GM12878 (cell line): ENCODE results near the gene NGFR. TPM values are rescaled to one million over a fixed set of nuclear protein-coding genes. Genes with fewer than 3 reads are reported as not detected.

ENCODE experiments used
- ATAC-seq: fragments of 200-7000 bp; cut with Tn5 transposase; 3 replicates; pipeline ENCODE4 v1.9.1; 2020; ENCODE audit warnings: mild to moderate bottlenecking, moderate library complexity
- BruUV-seq: library from RNA; stranded (reverse); fragments of 400-500 nt; replicated peaks from 2 replicates; lab custom pipeline; 2021; lab: Mats Ljungman, UMichigan
- CTCF ChIA-PET: fragments of 300-600 bp; sonication (Branson Sonifier 250); formaldehyde crosslinking; extraction: SDS; loops from one replicate; lab custom pipeline; 2021; ENCODE audit warnings: inconsistent platforms; lab: Yijun Ruan, JAX
- POLR2A ChIA-PET: fragments of 350-600 bp; formaldehyde crosslinking; extraction: SDS; loops from one replicate; lab custom pipeline; 2021; ENCODE audit warnings: inconsistent platforms; lab: Charles Lee
- RAD21 ChIA-PET: fragments of 300-600 bp; sonication (Branson Sonifier 250); formaldehyde crosslinking; loops from one replicate; lab custom pipeline; 2023; ENCODE audit warnings: antibody characterized with exemption; ENCODE audit not compliant: unreplicated experiment; lab: Charles Lee
- SMC1A ChIA-PET: fragments of 300-600 bp; sonication (Branson Sonifier 250); formaldehyde crosslinking; loops from one replicate; lab custom pipeline; 2023; ENCODE audit not compliant: unreplicated experiment, uncharacterized antibody; lab: Charles Lee
- DNase-seq: peaks from one replicate; pipeline ENCODE4 v3.0.0-alpha.2; 2011; ENCODE audit warnings: low read depth, low spot score
- FAIRE-seq: peaks from 3 replicates; lab custom pipeline; 2011; peaks lifted over from hg19 to GRCh38; lab: Jason Lieb, UNC
- H2AFZ ChIP-seq: 2 replicates; pipeline ENCODE4 v1.6.0; 2011; ENCODE audit warnings: low read depth, low read length, control low read depth; ENCODE audit not compliant: control insufficient read depth
- H3K27ac ChIP-seq: 2 replicates; pipeline ENCODE4 v1.5.1; 2011; ENCODE audit warnings: control low read depth; ENCODE audit not compliant: control insufficient read depth, insufficient read depth
- H3K27me3 ChIP-seq, 2 experiments: replicated peaks in 1 of 2; 2 replicates each; pipeline versions ENCODE4 v1.6.0 to v1.6.1; 2011; ENCODE audit warnings: low read length in 1 of 2; ENCODE audit not compliant: control insufficient read depth in 2 of 2, insufficient read depth in 2 of 2
- H3K36me3 ChIP-seq, 2 experiments: 2 replicates each; pipeline ENCODE4 v1.5.1; 2011; ENCODE audit warnings: low read length in 1 of 2; ENCODE audit not compliant: control insufficient read depth in 2 of 2, insufficient read depth in 2 of 2
- H3K4me1 ChIP-seq: 2 replicates; pipeline ENCODE4 v1.6.1; 2011; ENCODE audit warnings: mild to moderate bottlenecking, low read length, moderate library complexity, mixed read lengths; ENCODE audit not compliant: control insufficient read depth, insufficient read depth
- H3K4me2 ChIP-seq: 2 replicates; pipeline ENCODE4 v1.6.0; 2011; ENCODE audit warnings: control low read depth; ENCODE audit not compliant: control insufficient read depth, insufficient read depth
- H3K4me3 ChIP-seq: fragments of 200-600 bp; sonication (generic); 2 replicates; pipeline ENCODE4 v1.5.1; 2016
- H3K79me2 ChIP-seq: 2 replicates; pipeline ENCODE4 v1.6.0; 2011; ENCODE audit warnings: low read length; ENCODE audit not compliant: control insufficient read depth, insufficient read depth
- H3K9ac ChIP-seq: 2 replicates; pipeline ENCODE4 v1.8.0; 2011; ENCODE audit warnings: low read length, control low read depth, mixed read lengths; ENCODE audit not compliant: control insufficient read depth, insufficient read depth
- H3K9me3 ChIP-seq: replicated peaks from 3 replicates; pipeline ENCODE4 v1.5.1; 2011; ENCODE audit warnings: mild to moderate bottlenecking, low read length; ENCODE audit not compliant: control insufficient read depth, insufficient read depth
- H4K20me1 ChIP-seq: 2 replicates; pipeline ENCODE4 v1.6.0; 2011; ENCODE audit not compliant: control insufficient read depth, insufficient read depth
- ATF7 ChIP-seq: fragments of 450-650 bp; IDR thresholded peaks from 2 replicates; pipeline ENCODE4 v1.6.1; 2016; ENCODE audit warnings: low read depth, mild to moderate bottlenecking
- CEBPZ ChIP-seq: fragments of 150-350 bp; IDR thresholded peaks from 2 replicates; pipeline ENCODE4 v1.6.1; 2016; ENCODE audit warnings: low read depth, low read length
- E2F4 ChIP-seq: IDR thresholded peaks from 2 replicates; pipeline ENCODE4 v1.6.1; 2012; ENCODE audit warnings: low read depth, low read length, improper control_type of control experiment
- IKZF2 ChIP-seq, 2 experiments: fragments of 450-650 bp; IDR thresholded peaks; 2 replicates each; pipeline ENCODE4 v1.6.1; 2017; ENCODE audit warnings: mild to moderate bottlenecking in 2 of 2, moderate library complexity in 2 of 2
- NFXL1 ChIP-seq: fragments of 450-650 bp; IDR thresholded peaks from 2 replicates; pipeline ENCODE4 v1.6.1; 2017; ENCODE audit warnings: antibody characterized with exemption, mild to moderate bottlenecking, borderline replicate concordance
- NR2C1 ChIP-seq: fragments of 450-650 bp; IDR thresholded peaks from 2 replicates; pipeline ENCODE4 v1.6.1; 2017; ENCODE audit warnings: antibody characterized with exemption, mild to moderate bottlenecking, moderate library complexity
- PAX5 ChIP-seq: IDR thresholded peaks from 2 replicates; pipeline ENCODE4 v1.6.1; 2011; ENCODE audit warnings: low read depth, low read length, borderline replicate concordance
- POLR2A ChIP-seq: IDR thresholded peaks from 2 replicates; pipeline ENCODE4 v1.6.1; 2011; ENCODE audit warnings: low read depth, mild to moderate bottlenecking, low read length
- SKIL ChIP-seq: fragments of 450-650 bp; IDR thresholded peaks from 2 replicates; pipeline ENCODE4 v1.6.1; 2017; ENCODE audit warnings: mild to moderate bottlenecking, low read depth, inconsistent platforms; ENCODE audit not compliant: poor library complexity, severe bottlenecking
- SRF ChIP-seq, 2 experiments: IDR thresholded peaks; 2 replicates each; pipeline ENCODE4 v1.6.1; 2011; ENCODE audit warnings: low read depth in 2 of 2, low read length in 2 of 2, mild to moderate bottlenecking in 1 of 2, moderate library complexity in 1 of 2
- SUPT20H ChIP-seq: IDR thresholded peaks from 2 replicates; pipeline ENCODE4 v1.6.1; 2011; ENCODE audit warnings: low read depth, mild to moderate bottlenecking, low read length, moderate library complexity, borderline replicate concordance; ENCODE audit not compliant: control insufficient read depth
- USF2 ChIP-seq: IDR thresholded peaks from 2 replicates; pipeline ENCODE4 v1.6.1; 2011; ENCODE audit warnings: low read depth, low read length, improper control_type of control experiment, borderline replicate concordance
- YY1 ChIP-seq: IDR thresholded peaks from 2 replicates; pipeline ENCODE4 v1.6.1; 2011; ENCODE audit warnings: low read depth, mild to moderate bottlenecking, low read length
- ZNF622 ChIP-seq: fragments of 450-650 bp; IDR thresholded peaks from 2 replicates; pipeline ENCODE4 v1.6.1; 2017; ENCODE audit warnings: mild to moderate bottlenecking, inconsistent platforms
- WGBS: methylation state at CpG from one replicate; pipeline ENCODE4 v1.1.6; 2016; ENCODE audit warnings: low lambda C conversion rate; ENCODE audit not compliant: insufficient replicate concordance, insufficient coverage; ENCODE audit errors: missing lambda C conversion rate; 5-methylcytosine and 5-hydroxymethylcytosine counted together
- in situ Hi-C: fragments of 300-500 bp; cut with MboI; formaldehyde crosslinking; loops from 9 replicates; pipeline ENCODE4 v1.14.3; 2018; ENCODE audit warnings: mixed read lengths
- intact Hi-C: fragments of 100-400 bp; cut with micrococcal nuclease; formaldehyde crosslinking; loops from one replicate; pipeline ENCODE4 v1.14.2; 2022; ENCODE audit not compliant: unreplicated experiment
- polyA plus RNA-seq, 11 experiments: library from polyadenylated mRNA; depleted of rRNA in 4 of 11; unstranded in 6 of 11; stranded (reverse) in 5 of 11; fragments of >200 nt; fragmentation: Nextera tagmentation in 4 of 11; fragmentation: Illumina TruSeq in 1 of 11; extraction: Ambion mirVana in 4 of 11; extraction: Trizol in 1 of 11; gene quantifications; 1 replicate in 1 of 11; 2 replicates in 10 of 11; pipeline versions ENCODE4 v1.2.1 to v1.2.3, GENCODE V29; 2011 to 2016; ENCODE audit warnings: inconsistent platforms in 2 of 11, missing spikeins in 2 of 11, low read depth in 1 of 11
- total RNA-seq, 4 experiments: library from RNA; depleted of rRNA in 3 of 4; stranded (reverse); fragments of >200 nt in 3 of 4; fragmentation: Illumina TruSeq in 1 of 4; extraction: Trizol in 1 of 4; gene quantifications; 2 replicates each; pipeline versions ENCODE4 v1.2.1 to v1.2.3, GENCODE V29; 2013 to 2021

The NGFR gene
- total and polyA plus RNA-seq, 10 of the 15 experiments (the other 5 are each of a cell fraction or from before 2014, with no cell fraction given): 0.05 to 0.28 (median 0.08) TPM; not detected in 1

GRCh38 chr17:49471769-49472168 lies 23.3 kb upstream of the NGFR start:
- BruUV-seq: no TSS peak
- WGBS: 48% methylated on average over 1 of the region's 1 CpG
- Histone ChIP-seq H3K79me2 (no peaks in the 10 kb centered on the region), H3K27ac (no peak overlapping the region), H2AFZ (no peak overlapping the region), H3K27me3 (peaks cover 15 to 16% of the 10 kb centered on the region in 2 experiments; a peak in 3 of 4 replicates), H3K4me2 (no peak overlapping the region), H4K20me1 (no peaks in the 10 kb centered on the region), H3K36me3 (no peaks in the 10 kb centered on the region), H3K9me3 (peaks cover 12% of the 10 kb centered on the region; the same call in 2 of the 3 replicates), H3K9ac (no peak overlapping the region), H3K4me3 (no peak overlapping the region), H3K4me1 (no peaks in the 10 kb centered on the region)
- FAIRE-seq: no peak
- no peak for DNase-seq
- ChIA-PET POLR2A (no interaction called here), RAD21 (no interaction called here), SMC1A (interaction anchor here (1.1 kb wide), 1 partner anchor 8 kb away, joined by 3 read pairs; no protein-coding TSS in a partner anchor), CTCF (no interaction called here)
- ATAC-seq: no peak
- TF ChIP-seq POLR2A (no peak), NR2C1 (no peak), NFXL1 (no peak), PAX5 (no peak), SUPT20H (no peak), USF2 (no peak), IKZF2 (IDR thresholded peaks at IDR 0.05) (no peak), SRF (IDR thresholded peaks at IDR 0.05; ENCODE audit: low read depth in 2 of 2, low read length in 2 of 2) (no peak), ATF7 (no peak), YY1 (no peak), E2F4 (no peak), CEBPZ (no peak), ZNF622 (no peak), SKIL (no peak)
- intact Hi-C loops: no loop called here
- in situ Hi-C loops: no loop called here
